HTR-8/SVneo (cell line): ENCODE measurements around the gene DNASE2B.

Source experiments
- DNase-seq: peaks from one replicate; pipeline ENCODE4 v3.0.0; 2011; ENCODE audit warnings: low spot score, mixed read lengths; ENCODE audit not compliant: insufficient read length
- FAIRE-seq: peaks from 2 replicates; lab custom pipeline; 2011; peaks lifted over from hg19 to GRCh38; lab: Jason Lieb, UNC

The DNASE2B gene

GRCh38 chr1:84398175-84399155, at the start of gene DNASE2B:
Gene DNASE2B, plus strand, starts transcription at chr1:84398484. Its CDS starts 81 bp downstream, at chr1:84398565.
- DNase-seq, result no peak
- no peak for FAIRE-seq

DNA sequence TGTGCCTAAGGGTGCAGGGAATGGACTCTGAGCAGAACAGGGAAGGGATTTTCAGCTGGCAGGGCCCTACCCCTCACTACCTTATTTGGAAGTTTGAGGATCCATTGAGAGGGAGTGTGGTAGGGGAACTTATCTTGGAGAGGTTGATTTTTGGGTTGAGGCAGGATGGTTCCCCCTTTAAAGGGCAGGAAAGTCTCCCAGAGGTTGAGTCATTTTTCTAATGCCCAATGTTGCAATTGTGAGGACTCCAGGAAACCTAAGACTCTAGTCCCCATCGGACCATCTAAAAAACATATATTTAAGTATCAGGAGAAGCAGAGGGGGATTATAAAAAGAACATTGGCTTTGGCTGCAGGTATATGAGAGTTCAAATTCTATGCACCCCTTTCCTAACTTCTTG, 49.5 kb upstream of the DNASE2B start:
- FAIRE-seq (no peak), DNase-seq (no peak)

DNA sequence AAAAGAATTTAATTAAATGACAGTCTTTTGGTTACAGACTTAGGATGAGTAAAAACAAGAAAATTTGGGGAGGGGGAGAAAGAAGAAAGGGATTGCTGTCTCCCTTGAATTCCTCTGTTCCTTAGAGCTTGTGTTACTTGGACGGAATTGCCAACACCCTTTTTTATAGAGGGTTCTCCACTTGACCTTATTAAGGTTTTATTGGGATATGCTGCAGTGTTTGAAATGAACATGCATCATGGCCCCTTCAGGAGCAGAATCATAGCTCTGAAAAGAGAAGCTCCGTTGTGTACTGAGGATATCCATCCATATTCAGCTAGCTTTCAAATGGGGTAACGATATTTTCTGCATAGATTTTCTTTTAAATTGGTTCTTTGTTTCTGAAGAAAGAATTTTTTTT, 48.2 kb upstream of the DNASE2B start:
- DNase-seq (no peak), FAIRE-seq (no peak)

GRCh38 chr1:84350550-84350949, 47.7 kb upstream of the DNASE2B start:
- no peak for FAIRE-seq
- no peak for DNase-seq

- no peak for FAIRE-seq
These were observed 45.8 kb upstream of the DNASE2B start for GRCh38 chr1:84352298-84353106.

GRCh38 chr1:84353695-84354094, 44.6 kb upstream of the DNASE2B start:
- no peak for DNase-seq
- FAIRE-seq, result no peak

More at GRCh38 chr1:84352298-84353106, 45.8 kb upstream of the DNASE2B start:
- no peak for DNase-seq

GRCh38 chr1:84355556-84355955, 42.7 kb upstream of the DNASE2B start:
- no peak for FAIRE-seq

DNA sequence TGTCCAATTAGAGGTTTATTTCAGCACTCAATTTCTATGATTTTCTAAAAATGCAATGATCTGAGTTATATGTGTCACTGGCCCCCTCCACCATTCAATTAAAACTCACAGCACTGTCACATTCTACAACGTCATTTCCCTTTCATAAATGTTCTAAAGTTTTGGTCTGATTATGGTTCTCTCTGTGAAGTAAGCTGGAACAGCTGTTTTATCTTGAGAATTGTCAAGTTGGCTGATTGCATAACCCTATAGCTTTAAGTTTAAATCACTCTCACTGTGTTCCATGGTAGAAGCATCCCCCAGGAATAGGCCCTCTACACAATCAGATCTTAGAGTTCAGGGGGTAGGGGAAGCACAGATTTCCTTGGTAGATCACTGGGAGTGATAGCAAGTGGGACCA, 41.4 kb upstream of the DNASE2B start:
- FAIRE-seq (no peak), DNase-seq (no peak)

More at GRCh38 chr1:84355556-84355955, 42.7 kb upstream of the DNASE2B start:
- no peak for DNase-seq

- FAIRE-seq (no peak), DNase-seq (no peak)
These were observed 39.6 kb upstream of the DNASE2B start for GRCh38 chr1:84358695-84359094.

DNA sequence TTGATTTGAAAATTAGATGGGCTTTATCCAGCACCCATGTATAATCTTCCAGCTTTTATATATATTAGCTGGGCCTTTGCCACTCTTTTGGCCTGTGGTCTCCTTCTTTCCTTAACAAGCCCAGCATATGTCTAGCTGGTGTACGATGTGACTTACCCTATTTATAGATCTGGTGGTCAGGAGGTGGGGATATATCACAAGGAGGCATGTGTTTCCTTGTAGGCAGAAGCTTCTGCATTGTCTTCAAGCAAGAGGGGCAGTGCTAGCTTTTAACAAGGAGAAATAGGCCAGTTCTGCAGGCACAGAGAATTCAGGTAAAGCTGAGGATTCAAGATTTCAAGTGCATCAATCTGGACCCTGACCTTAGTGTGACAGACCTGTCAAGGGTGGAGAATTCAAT, 38.0 kb upstream of the DNASE2B start:
- no peak for FAIRE-seq

DNA sequence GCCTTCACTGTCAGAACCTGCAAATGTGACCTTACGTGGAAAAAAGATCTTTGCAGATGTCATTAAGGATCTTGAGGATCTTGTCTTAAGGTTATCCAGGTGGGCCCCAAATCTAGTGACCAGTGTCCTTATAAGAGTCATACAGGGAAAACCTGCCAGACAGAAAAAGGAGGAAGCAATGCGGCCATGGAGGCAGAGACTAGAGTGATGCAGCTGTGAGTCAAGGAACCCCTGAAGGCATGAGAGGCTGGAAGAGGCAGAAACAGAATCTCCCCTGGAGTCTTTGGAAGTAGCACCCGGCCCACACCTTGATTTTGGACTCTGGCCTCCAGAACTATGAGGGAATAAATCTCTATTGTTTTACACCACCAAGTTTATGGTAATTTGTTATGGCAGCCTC, 36.5 kb upstream of the DNASE2B start:
- FAIRE-seq (no peak), DNase-seq (no peak)

More for the DNA sequence above, 38.0 kb upstream of the DNASE2B start:
- no peak for DNase-seq

- no peak for FAIRE-seq
- no peak for DNase-seq
These were observed 35.3 kb upstream of the DNASE2B start for GRCh38 chr1:84363019-84363418.

- no peak for DNase-seq
- no peak for FAIRE-seq
These were observed 34.7 kb upstream of the DNASE2B start for GRCh38 chr1:84363622-84364021.

GRCh38 chr1:84365225-84366221, 32.8 kb upstream of the DNASE2B start:
- DNase-seq, result peak; percentile 71

GRCh38 chr1:84366786-84367185, 31.5 kb upstream of the DNASE2B start:
- FAIRE-seq (no peak), DNase-seq (no peak)

More at GRCh38 chr1:84365225-84366221, 32.8 kb upstream of the DNASE2B start:
- FAIRE-seq, result peak; percentile 90

- FAIRE-seq (no peak), DNase-seq (no peak)
These were observed 31.1 kb upstream of the DNASE2B start for GRCh38 chr1:84367219-84367618.

GRCh38 chr1:84368441-84368840, 29.8 kb upstream of the DNASE2B start:
- DNase-seq (no peak), FAIRE-seq (no peak)

DNA sequence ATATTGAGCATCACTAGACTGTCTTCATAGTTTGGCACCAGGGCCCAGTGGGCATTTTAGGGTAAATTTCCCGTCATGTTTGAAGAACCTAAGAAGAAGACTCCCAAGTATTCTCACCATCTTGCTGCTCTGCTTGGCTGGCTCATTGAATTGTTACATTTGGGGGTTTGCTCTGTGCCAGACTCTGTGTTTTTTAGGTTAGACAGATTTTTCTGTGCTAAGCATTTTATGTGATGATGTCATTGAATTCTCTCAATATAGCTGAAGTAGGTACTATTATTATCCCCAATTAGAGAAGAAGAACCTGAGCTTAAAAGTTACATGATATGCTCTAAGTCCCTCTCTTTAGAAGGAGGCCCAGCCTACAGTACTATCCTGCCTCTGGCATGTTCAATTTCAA, 28.0 kb upstream of the DNASE2B start:
- no peak for DNase-seq
- FAIRE-seq, result no peak

- DNase-seq, result no peak
- FAIRE-seq, result no peak
These were observed 27.4 kb upstream of the DNASE2B start for GRCh38 chr1:84370831-84371394.
